Choroid plexus epithelial cell (primary cell): ENCODE measurements around the gene NUPR1.

Experiments used
- DNase-seq: peaks from one replicate; pipeline ENCODE4 v3.0.0-alpha.2; 2010; ENCODE audit warnings: low read depth
- H3K4me3 ChIP-seq: 2 replicates; pipeline ENCODE4 v1.5.1; 2011; ENCODE audit warnings: low read depth, mild to moderate bottlenecking, control low read depth, low read length, moderate library complexity
- CTCF ChIP-seq: conservative IDR thresholded peaks from 2 replicates; pipeline ENCODE4 v1.5.1; 2011; ENCODE audit warnings: low read depth, mild to moderate bottlenecking, control low read depth, inconsistent platforms, low read length, moderate library complexity

Gene NUPR1

DNA sequence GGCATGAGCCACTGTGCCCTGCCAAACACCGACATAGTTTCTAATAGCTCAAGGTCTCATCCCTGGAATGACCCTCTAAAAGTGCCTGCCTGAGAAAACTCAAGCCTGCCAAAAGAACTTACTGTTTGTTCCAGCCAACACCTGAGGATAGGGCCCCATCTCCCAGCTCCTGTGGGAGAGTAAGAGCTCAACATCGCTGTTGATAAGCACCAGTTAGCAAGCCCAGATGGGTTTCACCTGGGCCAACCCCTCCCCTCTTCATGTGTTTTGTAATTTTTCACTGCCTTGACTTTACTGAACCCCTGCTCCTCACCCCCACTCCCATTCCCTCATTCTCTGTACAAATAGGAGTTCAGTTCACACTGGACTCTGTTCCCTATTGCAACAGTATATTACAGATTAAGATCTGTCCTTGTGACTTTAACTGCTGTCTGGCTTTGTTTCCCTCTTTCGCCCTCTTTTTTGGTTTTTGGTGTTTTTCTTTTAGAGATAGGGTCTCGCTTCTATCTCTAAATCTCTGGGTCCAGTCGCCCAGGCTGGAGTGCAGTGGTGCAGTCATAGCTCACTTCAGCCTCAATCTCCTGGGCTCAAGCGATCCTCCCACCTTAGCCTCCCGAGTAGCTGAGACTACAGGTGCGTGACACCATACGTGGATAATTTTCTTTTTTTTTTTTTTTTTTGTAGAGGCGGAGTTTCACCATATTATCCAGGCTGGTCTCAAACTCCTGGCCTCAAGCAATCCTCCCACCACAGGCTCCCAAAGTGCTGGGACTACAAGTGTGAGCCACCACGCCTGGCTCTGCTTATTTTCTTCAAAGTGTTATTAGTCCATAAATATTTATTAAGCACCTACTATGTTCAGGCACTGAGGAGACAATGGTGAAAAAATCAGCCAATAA, 12.3 kb downstream of the NUPR1 start:
- no peak overlapping the region for H3K4me3 ChIP-seq
- DNase-seq = no peak
- TF ChIP-seq CTCF = no peak

GRCh38 chr16:28524681-28525171, 14.0 kb downstream of the NUPR1 start:
- DNase-seq = peak; percentile 13
- no peak overlapping the region for H3K4me3 ChIP-seq
- TF ChIP-seq CTCF = no peak

GRCh38 chr16:28522792-28523191, 16.0 kb downstream of the NUPR1 start:
- TF ChIP-seq CTCF = no peak
- no peak for DNase-seq
- H3K4me3 ChIP-seq = no peak overlapping the region

DNA sequence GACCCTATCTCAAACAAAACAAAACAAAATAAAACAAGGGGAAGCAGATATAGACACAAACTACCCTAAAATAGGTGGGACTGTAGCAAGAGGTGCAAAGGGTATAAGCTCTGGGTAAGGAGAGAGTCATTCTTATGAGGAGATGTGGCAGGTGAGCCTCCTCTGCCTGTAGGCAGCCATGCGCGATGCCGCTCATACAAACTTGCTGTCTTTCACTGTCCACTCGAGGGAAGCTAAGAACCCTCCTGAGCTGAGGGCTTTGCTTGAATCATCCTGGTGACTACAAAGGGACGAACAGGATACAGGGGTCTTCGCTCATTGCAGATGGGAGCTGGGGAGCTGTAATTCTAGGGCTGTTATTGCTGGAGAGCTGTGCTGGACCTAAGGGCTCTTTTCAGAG, 17.3 kb downstream of the NUPR1 start:
- no peak for DNase-seq
- no peak for TF ChIP-seq CTCF
- H3K4me3 ChIP-seq = no peak overlapping the region

- DNase-seq = no peak
- no peak for TF ChIP-seq CTCF
- H3K4me3 ChIP-seq = no peak overlapping the region
These were observed 18.1 kb downstream of the NUPR1 start for GRCh38 chr16:28520672-28521071.

DNA sequence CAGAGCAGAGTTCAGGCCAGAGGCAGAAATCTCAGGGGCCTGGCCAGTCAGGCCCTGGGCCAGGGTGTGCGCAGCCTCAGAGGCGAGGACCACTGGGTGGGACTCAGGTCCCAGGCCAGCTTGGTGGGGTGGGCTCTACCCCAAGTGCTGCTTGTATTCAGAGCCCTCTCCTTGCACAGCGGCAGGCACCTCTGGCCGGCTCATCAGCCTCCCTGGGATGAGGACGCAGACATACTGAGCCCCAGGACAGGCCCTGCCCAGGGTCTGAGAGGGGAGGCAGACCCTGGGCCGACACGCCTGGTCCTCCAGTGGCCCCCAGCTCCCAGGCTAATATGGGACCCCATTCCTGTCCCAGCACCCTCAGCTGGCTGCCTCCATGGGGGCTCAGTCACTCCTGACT, 24.5 kb downstream of the NUPR1 start:
- no peak for DNase-seq
- no peak overlapping the region for H3K4me3 ChIP-seq
- no peak for TF ChIP-seq CTCF
